GM12865 (cell line): ENCODE results near the gene GALNT10.

Source experiments
- DNase-seq: peaks from one replicate; pipeline ENCODE4 v3.0.0; 2010; ENCODE audit warnings: low read depth
- H3K4me3 ChIP-seq: 2 replicates; pipeline ENCODE4 v1.5.1; 2011; ENCODE audit warnings: mild to moderate bottlenecking, low read depth, low read length, control low read depth
- CTCF ChIP-seq: IDR thresholded peaks from 2 replicates; pipeline ENCODE4 v1.5.1; 2011; ENCODE audit warnings: low read length, control low read depth, low read depth, inconsistent platforms; ENCODE audit not compliant: insufficient read depth; ENCODE audit errors: missing control alignments

The GALNT10 gene

GRCh38 chr5:154329519-154330040 is 139.0 kb downstream of the GALNT10 start:
- H3K4me3 ChIP-seq = no peak overlapping the region
- TF ChIP-seq CTCF = no peak
- DNase-seq = no peak

- H3K4me3 ChIP-seq = no peak overlapping the region
- TF ChIP-seq CTCF = no peak
- DNase-seq = no peak
These were observed 139.6 kb downstream of the GALNT10 start for GRCh38 chr5:154330097-154330667.

GRCh38 chr5:154331232-154331631 is 140.7 kb downstream of the GALNT10 start:
- no peak for DNase-seq
- no peak for TF ChIP-seq CTCF
- H3K4me3 ChIP-seq = no peak overlapping the region

GRCh38 chr5:154331924-154332323 is 141.4 kb downstream of the GALNT10 start:
- DNase-seq = no peak
- H3K4me3 ChIP-seq = no peak overlapping the region
- no peak for TF ChIP-seq CTCF

GRCh38 chr5:154332451-154332850 is 141.9 kb downstream of the GALNT10 start:
- TF ChIP-seq CTCF = no peak
- H3K4me3 ChIP-seq = no peak overlapping the region
- no peak for DNase-seq

GRCh38 chr5:154333016-154333415 is 142.5 kb downstream of the GALNT10 start:
- no peak for TF ChIP-seq CTCF
- H3K4me3 ChIP-seq = no peak overlapping the region
- DNase-seq = no peak
